ENCODE results near the gene TFDP2. TPM values are rescaled to one million over a fixed set of nuclear protein-coding genes. Genes with fewer than 3 reads are reported as not detected.
"Not testable (repeated sequence)": the region's sequence is repeated elsewhere in the genome, so short reads cannot be mapped to it uniquely, and the experiment has no call there.

Gene TFDP2, protein sequence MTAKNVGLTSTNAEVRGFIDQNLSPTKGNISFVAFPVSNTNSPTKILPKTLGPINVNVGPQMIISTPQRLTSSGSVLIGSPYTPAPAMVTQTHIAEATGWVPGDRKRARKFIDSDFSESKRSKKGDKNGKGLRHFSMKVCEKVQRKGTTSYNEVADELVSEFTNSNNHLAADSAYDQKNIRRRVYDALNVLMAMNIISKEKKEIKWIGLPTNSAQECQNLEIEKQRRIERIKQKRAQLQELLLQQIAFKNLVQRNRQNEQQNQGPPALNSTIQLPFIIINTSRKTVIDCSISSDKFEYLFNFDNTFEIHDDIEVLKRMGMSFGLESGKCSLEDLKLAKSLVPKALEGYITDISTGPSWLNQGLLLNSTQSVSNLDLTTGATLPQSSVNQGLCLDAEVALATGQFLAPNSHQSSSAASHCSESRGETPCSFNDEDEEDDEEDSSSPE
- total RNA-seq, result 10 to 100 TPM; 36.6 to 51.6 TPM
- long read RNA-seq, full-length matches to known transcripts, result 1 of 17 reads
- long read RNA-seq, partial matches to known transcripts, result 0 of 17 reads
- long read RNA-seq, other reads (novel, unspliced or antisense), result 16 of 17 reads

DNA sequence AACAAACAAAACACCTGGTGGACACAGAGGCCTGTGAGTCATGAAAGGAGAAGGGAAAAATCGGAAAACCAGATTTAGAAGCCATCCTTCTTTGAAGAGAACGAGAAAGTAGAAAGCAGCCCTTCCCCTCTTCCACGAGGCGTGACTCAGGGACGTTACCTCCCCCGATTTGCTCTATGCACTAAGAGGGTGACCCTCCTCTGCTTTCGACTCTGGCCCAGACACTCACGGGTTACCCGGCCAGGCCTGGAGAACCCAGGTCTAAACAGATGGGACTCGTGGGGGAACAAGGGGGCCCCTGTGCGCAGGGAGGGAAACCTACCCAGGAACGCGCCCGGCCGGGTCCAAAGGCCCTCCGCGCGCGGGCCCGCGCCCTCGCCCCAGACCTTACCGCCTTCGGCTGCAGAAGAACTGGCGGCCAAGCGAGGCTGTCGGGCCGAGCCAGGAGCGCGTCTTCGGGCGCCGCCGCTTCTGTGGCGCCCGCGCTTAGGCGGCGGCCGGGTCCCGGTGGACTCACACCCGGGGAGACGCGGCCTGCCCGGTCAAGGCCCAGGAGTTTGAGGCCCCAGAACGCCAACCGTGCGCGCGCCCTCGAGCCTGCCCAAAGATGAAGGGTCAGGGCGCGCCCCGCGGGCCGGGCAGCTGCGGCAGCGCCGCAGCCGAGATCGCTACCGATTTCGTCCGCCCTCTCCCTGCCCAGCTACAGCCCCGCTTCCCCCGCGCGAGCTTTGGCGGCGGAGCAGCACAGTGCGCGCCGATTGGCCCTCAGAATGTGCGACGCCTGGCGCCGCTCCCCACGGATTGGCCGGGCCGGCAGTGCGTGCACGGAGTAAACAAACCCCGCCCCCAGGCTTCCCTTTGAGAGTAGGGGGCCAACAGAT, at the start of gene TFDP2:
Gene TFDP2, minus strand, starts transcription at position 753 of the 881 bp plus-strand sequence. CDS start 47,795 bp downstream, outside the sequence.
- intact Hi-C loops (cut with DNase I), result no loop called here
- peak; percentile 100 for ATAC-seq
- peak; percentile 92 for DNase-seq

DNA sequence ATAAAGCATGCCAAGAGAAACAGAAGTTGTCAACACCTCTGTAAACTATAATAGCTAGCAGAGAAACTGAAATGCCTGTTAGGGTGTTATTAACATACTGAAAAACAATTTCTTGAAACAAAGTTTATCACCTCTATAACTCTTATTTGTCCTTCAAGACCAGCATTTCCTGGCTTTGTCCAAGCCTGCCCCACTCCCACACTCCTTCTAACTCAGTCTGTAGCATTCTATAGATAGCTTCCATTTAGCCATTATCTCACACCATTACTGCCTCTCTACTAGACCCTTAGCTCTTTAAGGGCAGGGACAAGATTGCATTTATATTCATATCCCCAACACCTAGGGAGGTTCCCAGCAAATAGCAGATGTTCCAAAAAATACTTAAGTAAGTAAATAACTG, 39.5 kb upstream of the TFDP2 start:
- ATAC-seq (no peak), DNase-seq (no peak)
- intact Hi-C loops (cut with DNase I), result loop anchor here in 1 of 2 donors (10.0 kb wide), 1 partner anchor 86 kb away; no protein-coding TSS in a partner anchor

DNA sequence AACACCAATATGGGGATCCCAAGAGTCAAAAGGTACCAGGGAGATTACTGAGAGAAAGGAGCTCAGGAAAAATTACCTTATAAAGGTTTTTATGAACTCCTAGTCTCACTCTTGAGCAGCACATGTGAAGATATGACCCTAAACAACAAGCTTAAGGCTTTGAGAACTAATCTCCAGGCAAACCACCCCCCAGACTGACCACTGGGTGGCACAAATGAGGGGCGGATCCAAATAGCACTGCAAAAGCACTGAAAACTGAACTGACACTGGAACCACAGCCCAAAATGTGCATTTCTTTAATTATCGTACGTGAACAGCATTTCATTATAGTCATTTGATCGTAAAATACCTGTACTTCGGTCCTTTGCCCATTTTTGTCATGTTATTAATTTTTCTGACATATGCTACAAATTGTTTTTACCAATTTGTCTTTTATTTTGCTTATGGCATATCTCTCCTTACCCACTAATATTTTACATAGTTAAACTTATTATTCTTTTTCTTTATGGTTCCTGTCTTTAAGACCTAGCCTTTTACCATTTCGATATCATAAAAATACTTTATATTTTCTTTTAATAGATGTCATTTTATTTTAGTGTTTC, 31.5 kb upstream of the TFDP2 start:
- ATAC-seq, result peak in 1 of 2 donors; percentile 27

GRCh38 chr3:142175478-142175877, 26.1 kb upstream of the TFDP2 start:
- DNase-seq, result no peak
- ATAC-seq, result no peak
- intact Hi-C loops (cut with DNase I), result no loop called here

More for the DNA sequence above, 31.5 kb upstream of the TFDP2 start:
- intact Hi-C loops (cut with DNase I), result loop anchor here in 1 of 2 donors (10.0 kb wide), 1 partner anchor 94 kb away; no protein-coding TSS in a partner anchor
- peak; percentile 31 for DNase-seq

DNA sequence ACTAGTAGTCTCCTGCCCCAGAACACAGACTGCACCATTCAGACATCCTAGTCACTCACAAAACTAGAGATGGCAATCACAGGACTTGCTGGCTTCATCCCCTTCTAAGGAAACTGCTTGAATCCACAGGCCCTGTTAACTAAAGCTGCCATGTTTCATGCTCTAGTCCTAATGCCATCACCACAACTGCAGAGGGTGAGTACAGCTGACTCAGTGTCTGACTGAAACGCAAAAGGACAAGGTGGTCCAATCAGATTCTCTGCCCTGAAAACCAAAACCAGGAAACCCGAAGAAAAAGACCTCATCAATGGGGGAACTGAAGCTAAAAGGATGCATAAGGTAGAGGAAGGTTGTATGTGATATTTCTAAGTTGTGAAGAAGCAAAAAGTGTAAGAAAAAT, 25.2 kb upstream of the TFDP2 start:
- ATAC-seq, result no peak
- DNase-seq, result no peak
- intact Hi-C loops (cut with DNase I), result no loop called here

- ATAC-seq, result no peak
- no peak for DNase-seq
- intact Hi-C loops (cut with DNase I), result no loop called here
Measured at GRCh38 chr3:142168514-142168913, 19.2 kb upstream of the TFDP2 start.

GRCh38 chr3:142165194-142165593, 15.8 kb upstream of the TFDP2 start:
- intact Hi-C loops (cut with DNase I), result no loop called here
- no peak for DNase-seq

DNA sequence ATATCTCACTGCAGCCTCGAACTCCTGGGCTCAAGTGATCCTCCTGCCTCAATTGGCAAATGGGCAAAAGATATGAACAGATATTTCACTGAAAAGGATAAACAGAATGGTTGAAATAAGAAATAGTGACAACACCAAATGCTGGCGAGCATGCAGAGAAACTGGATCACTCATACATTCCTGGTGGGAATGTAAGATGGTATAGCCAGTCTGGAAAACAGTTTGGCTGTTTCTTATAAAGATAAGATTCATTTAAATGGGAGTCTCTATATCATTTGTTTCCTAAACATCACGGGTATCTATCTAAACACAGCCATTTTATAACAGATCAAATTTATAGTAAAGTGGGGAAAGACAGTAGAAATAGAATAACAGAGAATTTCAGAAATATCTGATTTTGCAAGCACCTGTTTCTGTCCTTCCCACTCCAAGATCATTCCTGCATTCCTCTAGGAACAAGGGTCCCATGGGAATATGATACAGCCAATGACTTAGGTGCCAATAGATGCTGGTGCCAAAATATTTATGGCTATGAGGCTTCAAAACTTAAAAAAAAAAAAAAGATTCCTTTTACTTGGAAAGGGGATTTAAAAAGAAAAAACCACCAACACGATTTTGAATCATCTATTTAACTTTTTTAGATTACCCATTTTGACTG, 9.9 kb upstream of the TFDP2 start:
- intact Hi-C loops (cut with DNase I), result no loop called here
- DNase-seq, result no peak
- ATAC-seq, result no peak

More at GRCh38 chr3:142165194-142165593, 15.8 kb upstream of the TFDP2 start:
- no peak for ATAC-seq

GRCh38 chr3:142154186-142154585, 4.8 kb upstream of the TFDP2 start:
- no peak for DNase-seq
- no peak for ATAC-seq
- intact Hi-C loops (cut with DNase I), result no loop called here

- ATAC-seq, result no peak
- DNase-seq, result no peak
- intact Hi-C loops (cut with DNase I), result no loop called here
Measured at GRCh38 chr3:142152384-142152783, 3.0 kb upstream of the TFDP2 start.

DNA sequence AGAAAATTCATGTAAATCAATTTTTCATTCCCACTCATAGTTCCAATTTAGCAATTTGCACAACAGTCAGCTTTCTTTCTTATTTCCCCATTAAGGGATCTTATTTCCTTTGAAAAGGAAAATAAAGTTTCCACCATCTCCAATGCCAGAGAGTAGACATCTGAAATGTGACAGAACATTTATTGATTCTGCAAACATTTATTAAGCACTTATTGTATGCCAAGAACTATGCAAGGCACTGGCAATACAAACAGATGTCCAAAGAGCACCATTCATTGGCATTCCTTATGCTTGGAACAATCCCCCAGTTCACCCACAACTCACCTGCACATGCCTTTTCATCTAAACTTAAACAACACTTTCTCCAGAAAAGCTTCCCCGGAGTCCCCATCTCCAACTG, 2.5 kb upstream of the TFDP2 start:
- DNase-seq, result no peak
- no peak for ATAC-seq
- intact Hi-C loops (cut with DNase I), result no loop called here

DNA sequence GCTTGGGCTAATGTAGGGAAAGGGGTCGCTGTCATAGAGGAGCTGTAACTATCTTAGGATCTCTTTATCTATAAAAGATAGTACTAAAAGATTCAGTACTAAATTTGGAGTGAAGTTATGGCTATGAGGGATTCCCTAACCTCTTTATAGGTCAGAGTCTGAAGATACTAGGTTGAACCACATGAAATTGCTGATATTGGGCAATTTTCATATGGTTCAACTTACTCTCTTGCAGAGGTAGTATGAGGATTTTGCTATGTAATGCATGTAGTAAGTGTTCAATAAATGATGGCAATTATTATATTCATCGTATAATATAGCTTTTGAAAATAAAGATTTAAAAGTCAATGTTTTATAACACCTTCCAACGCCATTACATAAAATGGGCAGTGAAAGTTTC, 1.9 kb upstream of the TFDP2 start:
- no peak for DNase-seq
- intact Hi-C loops (cut with DNase I), result no loop called here
- ATAC-seq, result no peak

GRCh38 chr3:142150271-142150670, 927 bp upstream of the TFDP2 start:
- ATAC-seq (no peak), DNase-seq (no peak)
- intact Hi-C loops (cut with DNase I), result no loop called here

DNA sequence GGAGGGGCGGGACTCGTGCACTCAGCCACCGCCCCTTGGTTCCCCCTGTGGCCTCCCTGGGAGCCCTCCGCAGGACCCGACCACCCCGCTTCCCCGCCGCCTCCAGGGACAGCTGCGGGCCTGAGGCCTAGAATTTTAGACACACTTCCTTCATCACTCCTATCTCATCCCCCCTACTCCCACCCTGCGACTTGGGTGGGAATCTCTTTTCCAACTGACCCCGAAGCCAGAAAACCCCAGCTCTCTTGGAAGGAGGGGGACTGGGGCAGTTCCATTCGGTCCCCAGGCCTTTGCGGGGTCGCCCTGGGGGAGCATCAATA, 289 bp upstream of the TFDP2 start:
- ATAC-seq (no peak), DNase-seq (no peak)
- intact Hi-C loops (cut with DNase I), result no loop called here

DNA sequence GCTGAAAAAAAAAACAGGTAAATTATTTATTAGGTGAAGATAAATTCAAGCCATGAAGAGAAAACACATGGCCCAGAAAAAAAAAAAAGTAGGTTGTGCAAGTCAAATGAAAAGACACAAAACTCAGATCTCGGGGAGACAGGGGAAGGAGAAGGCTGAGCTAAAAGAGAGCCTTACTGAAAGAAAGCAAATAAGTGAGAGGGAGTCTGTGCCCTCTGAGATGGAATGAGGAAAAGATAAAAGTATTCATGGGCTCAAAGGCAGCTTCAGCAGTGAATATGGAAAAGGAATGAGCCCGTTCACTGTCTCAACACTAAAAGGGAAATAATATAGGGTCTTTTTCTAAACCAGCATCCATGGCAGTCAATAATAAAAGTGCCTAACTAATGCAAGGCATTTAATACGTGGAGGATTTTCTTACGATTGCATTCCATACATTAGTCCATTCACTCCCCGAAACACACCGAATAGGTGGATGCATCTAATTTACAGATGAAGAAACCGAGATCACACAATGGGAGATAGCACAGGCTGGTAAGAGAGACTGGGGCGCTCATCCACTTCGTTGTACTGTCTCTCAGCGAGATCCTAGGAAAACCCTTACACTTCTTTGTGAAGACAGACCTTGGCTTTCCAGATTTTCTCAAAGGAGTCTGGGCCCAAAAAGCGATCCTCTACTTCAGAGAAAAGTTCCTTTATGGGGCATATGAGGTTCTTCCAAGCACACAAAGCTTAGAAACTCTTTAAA, 1.1 kb downstream of the TFDP2 start:
- ATAC-seq, result no peak
- intact Hi-C loops (cut with DNase I), result no loop called here
- no peak for DNase-seq

GRCh38 chr3:142144587-142144986, 4.8 kb downstream of the TFDP2 start:
- intact Hi-C loops (cut with DNase I); ATAC-seq; DNase-seq: not testable (repeated sequence)

DNA sequence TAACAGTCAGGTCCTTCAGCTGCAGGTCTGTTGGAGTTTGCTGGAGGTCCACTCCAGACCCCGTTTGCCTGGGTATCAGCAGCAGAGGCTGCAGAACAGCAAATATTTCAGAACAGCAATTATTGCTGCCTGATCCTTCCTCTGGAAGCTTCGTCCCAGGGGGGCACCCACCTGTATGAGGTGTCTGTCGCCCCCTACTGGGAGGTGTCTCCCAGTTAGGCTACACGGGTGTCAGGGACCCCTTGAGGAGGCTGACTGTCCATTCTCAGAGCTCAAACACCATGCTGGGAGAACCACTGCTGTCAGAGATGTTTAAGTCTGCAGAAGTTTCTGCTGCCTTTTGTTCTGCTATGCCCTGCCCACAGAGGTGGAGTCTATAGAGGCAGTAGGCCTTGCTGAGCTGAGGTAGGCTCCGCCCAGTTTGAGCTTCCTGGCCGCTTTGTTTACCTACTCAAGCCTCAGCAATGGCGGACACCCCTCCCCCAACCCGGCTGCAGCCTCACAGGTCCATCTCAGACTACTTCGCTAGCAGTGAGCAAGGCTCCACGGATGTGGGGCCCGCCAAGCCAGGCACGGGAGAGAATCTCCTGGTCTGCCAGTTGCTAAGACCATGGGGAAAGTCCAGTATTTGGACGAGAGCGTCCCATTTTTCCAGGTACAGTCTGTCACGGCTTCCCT, 8.6 kb downstream of the TFDP2 start:
- ATAC-seq; DNase-seq; intact Hi-C loops (cut with DNase I): not testable (repeated sequence)

- intact Hi-C loops (cut with DNase I); ATAC-seq; DNase-seq: not testable (repeated sequence)
Measured at GRCh38 chr3:142137089-142137488, 12.3 kb downstream of the TFDP2 start.

All from left cardiac atrium (tissue), 4 donors.